Measurements from ENCODE around the gene ATMIN. TPM values are rescaled to one million over a fixed set of nuclear protein-coding genes. Genes with fewer than 3 reads are reported as not detected.

ATMIN gene
- total and polyA plus RNA-seq, 2 of the 13 experiments (the other 11 are each of a cell fraction or from before 2014, with no cell fraction given): 34.6 to 60.4 TPM

- peak; percentile 41; the same call in 1 of the 2 replicates for TF ChIP-seq ZBTB34 (CRISPR knock-in tag; IDR thresholded peaks at IDR 0.05)
- TF ChIP-seq ZNF782 (CRISPR knock-in tag; IDR thresholded peaks at IDR 0.05; ENCODE audit: borderline replicate concordance): no peak
- TF ChIP-seq RELA (CRISPR knock-in tag; IDR thresholded peaks at IDR 0.05): no peak; the same call in 1 of the 2 replicates
- TF ChIP-seq HNRNPK (IDR thresholded peaks at IDR 0.05; ENCODE audit: low read depth, low read length, poor library complexity, severe bottlenecking): peak; percentile 62
- TF ChIP-seq KLF13 (CRISPR knock-in tag; IDR thresholded peaks at IDR 0.05): no peak
- TF ChIP-seq MIER2 (CRISPR knock-in tag; IDR thresholded peaks at IDR 0.05): no peak
- TF ChIP-seq ZNF451 (CRISPR knock-in tag; IDR thresholded peaks at IDR 0.05): peak; percentile 95
- peak; percentile 97 for TF ChIP-seq HNRNPLL (IDR thresholded peaks at IDR 0.05; ENCODE audit: low read depth, low read length, poor library complexity, severe bottlenecking)
- no peak for TF ChIP-seq PCBP2 (optimal IDR thresholded peaks at IDR 0.05; ENCODE audit: low read depth, low read length, poor library complexity, severe bottlenecking)
- TF ChIP-seq PHF20 (CRISPR knock-in tag; IDR thresholded peaks at IDR 0.05): peak; percentile 49
- no peak for TF ChIP-seq ZNF660 (CRISPR knock-in tag; IDR thresholded peaks at IDR 0.05; ENCODE audit: borderline replicate concordance, low read depth)
- no peak; the same call in 1 of the 2 replicates for TF ChIP-seq SKIL (CRISPR knock-in tag; IDR thresholded peaks at IDR 0.05; ENCODE audit: borderline replicate concordance)
- 0 out of 2 replicates have a peak, but pooled peaks have one; percentile 87 for TF ChIP-seq ZNF841 (CRISPR knock-in tag; IDR thresholded peaks at IDR 0.05; ENCODE audit: borderline replicate concordance)
- TF ChIP-seq POLR2G (IDR thresholded peaks at IDR 0.05; ENCODE audit: low read depth, low read length): peak; percentile 77
- peak; percentile 63 for TF ChIP-seq TBX2 (CRISPR knock-in tag; IDR thresholded peaks at IDR 0.05; ENCODE audit: borderline replicate concordance)
- no peak for TF ChIP-seq SUZ12 (IDR thresholded peaks at IDR 0.05; ENCODE audit: low read depth, low read length)
- no peak for TF ChIP-seq HIVEP1 (CRISPR knock-in tag; IDR thresholded peaks at IDR 0.05)
- no peak for TF ChIP-seq NRL (CRISPR knock-in tag; IDR thresholded peaks at IDR 0.05; ENCODE audit: borderline replicate concordance)
- peak; percentile 72; the same call in 1 of the 2 replicates for TF ChIP-seq KLF6 (CRISPR knock-in tag; IDR thresholded peaks at IDR 0.05)
- no peak for TF ChIP-seq HNF4G (IDR thresholded peaks at IDR 0.05; ENCODE audit: borderline replicate concordance, low read depth, low read length)
- TF ChIP-seq HNF4G (CRISPR knock-in tag; IDR thresholded peaks at IDR 0.05; ENCODE audit: borderline replicate concordance, low read depth): peak; percentile 52; the same call in 1 of the 2 replicates
- no peak for TF ChIP-seq ZBTB8A (CRISPR knock-in tag; IDR thresholded peaks at IDR 0.05; ENCODE audit: borderline replicate concordance, low read depth)
- TF ChIP-seq DR1 (CRISPR knock-in tag; IDR thresholded peaks at IDR 0.05): peak; percentile 20; the same call in 1 of the 2 replicates
- TF ChIP-seq ZNF430 (CRISPR knock-in tag; IDR thresholded peaks at IDR 0.05): peak; percentile 54
- TF ChIP-seq ZNF792 (CRISPR knock-in tag; IDR thresholded peaks at IDR 0.05): no peak
- TF ChIP-seq KLF11 (CRISPR knock-in tag; IDR thresholded peaks at IDR 0.05): peak; percentile 62; the same call in 1 of the 2 replicates
- TF ChIP-seq ZBTB38 (CRISPR knock-in tag; IDR thresholded peaks at IDR 0.05): peak; percentile 93
- peak; percentile 89 for TF ChIP-seq SP2 (CRISPR knock-in tag; IDR thresholded peaks at IDR 0.05)
- TF ChIP-seq ZMYM4 (CRISPR knock-in tag; IDR thresholded peaks at IDR 0.05): peak; percentile 97
Observed at GRCh38 chr16:81095953-81096714, 60.5 kb downstream of the ATMIN start, which contains the start of gene GCSH (continued).
